OCI-LY1 (cell line): ENCODE results near the gene TUBA4B.

Experiments used
- H2AFZ ChIP-seq: fragments of 200-600 bp; sonication (generic), shearing (Covaris generic); 2 replicates; pipeline ENCODE4 v1.6.0; 2014; ENCODE audit warnings: antibody characterized with exemption, mild to moderate bottlenecking, low read length
- H3F3A ChIP-seq: fragments of 200-600 bp; sonication (generic), shearing (Covaris generic); 2 replicates; pipeline ENCODE4 v1.6.0; 2014; ENCODE audit warnings: mild to moderate bottlenecking, antibody characterized with exemption, low read length, moderate library complexity; ENCODE audit not compliant: insufficient read depth
- H3K27ac ChIP-seq: fragments of 200-600 bp; sonication (generic); 2 replicates; pipeline ENCODE4 v1.5.1; 2014; ENCODE audit warnings: low read length, mixed run types, mild to moderate bottlenecking, low read depth; ENCODE audit not compliant: poor library complexity, severe bottlenecking
- H3K27me3 ChIP-seq: fragments of 200-600 bp; sonication (generic); 2 replicates; pipeline ENCODE4 v1.6.0; 2014; ENCODE audit warnings: antibody characterized with exemption, mild to moderate bottlenecking, low read length, moderate library complexity; ENCODE audit not compliant: insufficient read depth
- H3K36me3 ChIP-seq: fragments of 200-600 bp; sonication (generic); 2 replicates; pipeline ENCODE4 v1.6.1; 2014; ENCODE audit warnings: mild to moderate bottlenecking, antibody characterized with exemption, low read length, moderate library complexity, mixed read lengths; ENCODE audit not compliant: insufficient read depth
- H3K4me1 ChIP-seq: fragments of 200-600 bp; sonication (generic); 2 replicates; pipeline ENCODE4 v1.5.1; 2014; ENCODE audit warnings: mild to moderate bottlenecking, low read length, moderate library complexity; ENCODE audit not compliant: insufficient read depth, severe bottlenecking
- H3K4me2 ChIP-seq: fragments of 200-600 bp; sonication (generic), shearing (Covaris generic); 2 replicates; pipeline ENCODE4 v1.6.1; 2014; ENCODE audit warnings: low read length
- H3K4me3 ChIP-seq: fragments of 200-600 bp; sonication (generic); 2 replicates; pipeline ENCODE4 v1.5.1; 2014; ENCODE audit warnings: low read length, low read depth, mild to moderate bottlenecking, mixed read lengths; ENCODE audit not compliant: poor library complexity, severe bottlenecking
- H3K79me2 ChIP-seq: fragments of 200-600 bp; shearing (Covaris generic); 2 replicates; pipeline ENCODE4 v1.6.1; 2016; ENCODE audit warnings: mixed run types, low read length, mixed read lengths; ENCODE audit not compliant: insufficient read depth
- H3K9ac ChIP-seq: fragments of 200-600 bp; sonication (generic), shearing (Covaris generic); 2 replicates; pipeline ENCODE4 v1.6.1; 2014; ENCODE audit warnings: mild to moderate bottlenecking, low read length, mixed read lengths
- H3K9me2 ChIP-seq: fragments of 200-600 bp; sonication (generic), shearing (Covaris generic); 2 replicates; pipeline ENCODE4 v1.6.1; 2014; ENCODE audit warnings: low read depth, mild to moderate bottlenecking, low read length, mixed read lengths
- H3K9me3 ChIP-seq: fragments of 200-600 bp; shearing (Covaris generic); 2 replicates; pipeline ENCODE4 v1.6.1; 2014; ENCODE audit warnings: low read length, mixed read lengths
- H4K20me1 ChIP-seq: fragments of 200-600 bp; sonication (generic), shearing (Covaris generic); 2 replicates; pipeline ENCODE4 v1.6.0; 2016; ENCODE audit warnings: mild to moderate bottlenecking, low read length; ENCODE audit not compliant: insufficient read depth
- CTCF ChIP-seq: fragments of 200-600 bp; sonication (generic), shearing (Covaris generic); IDR thresholded peaks from 2 replicates; pipeline ENCODE4 v1.5.1; 2017; ENCODE audit warnings: mild to moderate bottlenecking, antibody characterized with exemption, low read length, moderate library complexity, mixed read lengths
- EZH2 ChIP-seq: fragments of 200-600 bp; sonication (generic), shearing (Covaris generic); IDR thresholded peaks from 2 replicates; pipeline ENCODE4 v1.8.0; 2017; ENCODE audit warnings: borderline replicate concordance, mixed run types, mild to moderate bottlenecking, antibody characterized with exemption, low read length, moderate library complexity, mixed read lengths

Gene TUBA4B

GRCh38 chr2:219223831-219224610 is 29.0 kb upstream of the TUBA4B start:
- Histone ChIP-seq H4K20me1 (no peaks in the 10 kb centered on the region), H3K4me1 (peaks cover 19% of the 10 kb centered on the region), H3K36me3 (peaks cover 76% of the 10 kb centered on the region)

GRCh38 chr2:219225350-219225749 is 27.7 kb upstream of the TUBA4B start:
- Histone ChIP-seq H3K9ac (no peak overlapping the region), H3K4me3 (no peak overlapping the region), H3F3A (no peaks in the 10 kb centered on the region), H3K4me1 (peaks cover 15% of the 10 kb centered on the region), H3K4me2 (no peak overlapping the region), H3K9me2 (no peaks in the 10 kb centered on the region), H3K9me3 (no peaks in the 10 kb centered on the region), H3K27me3 (no peaks in the 10 kb centered on the region), H2AFZ (no peak overlapping the region), H3K27ac (no peak overlapping the region), H3K36me3 (peaks cover 65% of the 10 kb centered on the region), H3K79me2 (peaks cover 13% of the 10 kb centered on the region), H4K20me1 (no peaks in the 10 kb centered on the region)
- TF ChIP-seq CTCF = no peak
- TF ChIP-seq EZH2 = no peak

More at GRCh38 chr2:219223831-219224610, 29.0 kb upstream of the TUBA4B start:
- H3K9ac ChIP-seq = no peak overlapping the region
- H3K27me3 ChIP-seq = no peaks in the 10 kb centered on the region
- no peak overlapping the region for H3K4me2 ChIP-seq
- H3F3A ChIP-seq = no peaks in the 10 kb centered on the region
- H3K27ac ChIP-seq = no peak overlapping the region
- no peak for TF ChIP-seq EZH2
- TF ChIP-seq CTCF = no peak
- H3K9me2 ChIP-seq = no peaks in the 10 kb centered on the region
- no peak overlapping the region for H3K4me3 ChIP-seq
- peaks cover 13% of the 10 kb centered on the region for H3K79me2 ChIP-seq
- no peaks in the 10 kb centered on the region for H3K9me3 ChIP-seq
- H2AFZ ChIP-seq = no peak overlapping the region

GRCh38 chr2:219228041-219228910 is 24.8 kb upstream of the TUBA4B start:
- Histone ChIP-seq H2AFZ (no peak overlapping the region), H3K9ac (peak overlapping the region; percentile 100), H4K20me1 (no peaks in the 10 kb centered on the region), H3K9me3 (no peaks in the 10 kb centered on the region), H3F3A (no peaks in the 10 kb centered on the region), H3K27me3 (no peaks in the 10 kb centered on the region), H3K27ac (peak overlapping the region; percentile 7), H3K4me1 (peaks cover 24% of the 10 kb centered on the region), H3K4me3 (peak overlapping the region; percentile 87), H3K9me2 (no peaks in the 10 kb centered on the region), H3K79me2 (peaks cover 13% of the 10 kb centered on the region), H3K36me3 (peaks cover 57% of the 10 kb centered on the region), H3K4me2 (peak overlapping the region; percentile 99)
- TF ChIP-seq CTCF (no peak), EZH2 (no peak)
